Stimulated activated CD4-positive, alpha-beta T cell treated with anti-CD3 and anti-CD28 coated beads, Interleukin-2, amount 100 ng/mL, for 48 hours (primary cell): ENCODE results near the gene STAG2.

Experiments
- DNase-seq, 2 donors: peaks; one replicate each; pipeline ENCODE4 v3.0.0-alpha.2; 2020

STAG2 gene

DNA sequence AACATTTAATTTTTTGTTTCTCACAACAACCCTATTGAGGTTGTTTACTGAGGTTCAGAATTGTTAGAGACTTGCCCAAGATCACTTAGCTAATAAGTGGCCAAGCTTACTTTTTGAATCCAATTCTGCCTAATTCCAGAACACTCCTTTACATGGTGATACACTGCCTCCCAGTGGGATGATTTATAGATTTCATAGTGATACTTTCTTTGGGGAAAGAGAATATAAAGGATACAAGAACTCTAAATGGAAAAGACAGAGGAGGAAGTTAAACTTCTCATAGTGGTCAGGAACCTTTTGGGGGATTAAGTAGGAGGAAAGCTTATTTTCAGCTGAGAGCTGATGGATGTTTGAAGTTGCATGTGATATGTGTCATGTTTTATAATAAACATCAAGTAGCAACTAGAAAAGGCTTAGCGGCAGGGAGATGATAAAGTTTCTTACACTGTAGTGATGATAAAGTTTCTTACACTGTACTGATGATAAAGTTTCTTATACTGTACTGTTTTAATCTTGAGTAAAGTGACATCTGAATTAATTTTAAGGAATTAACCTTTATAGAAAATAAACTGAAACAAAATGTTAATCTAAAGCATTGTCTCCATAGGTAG is 15.3 kb downstream of the STAG2 start:
- DNase-seq = no peak

DNA sequence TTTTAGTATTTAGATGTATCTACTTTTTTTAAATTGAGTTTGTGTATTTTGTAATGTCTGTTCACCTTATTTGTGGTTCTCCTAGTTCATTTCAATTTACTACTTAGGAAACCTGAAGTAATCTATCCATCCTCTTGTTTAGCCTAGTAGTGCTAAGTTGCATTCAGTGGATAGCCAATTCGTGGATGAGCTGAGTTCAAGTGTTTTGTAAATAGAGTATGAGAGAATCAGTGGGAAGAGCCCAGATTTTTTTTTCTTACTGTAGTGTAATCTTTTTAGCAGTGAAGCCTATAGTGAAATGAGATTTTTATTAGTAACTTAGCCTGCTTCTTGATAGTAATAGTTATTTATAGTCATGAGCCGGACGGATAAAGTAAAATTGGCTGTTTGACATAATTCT is 21.7 kb downstream of the STAG2 start:
- DNase-seq = no peak

DNA sequence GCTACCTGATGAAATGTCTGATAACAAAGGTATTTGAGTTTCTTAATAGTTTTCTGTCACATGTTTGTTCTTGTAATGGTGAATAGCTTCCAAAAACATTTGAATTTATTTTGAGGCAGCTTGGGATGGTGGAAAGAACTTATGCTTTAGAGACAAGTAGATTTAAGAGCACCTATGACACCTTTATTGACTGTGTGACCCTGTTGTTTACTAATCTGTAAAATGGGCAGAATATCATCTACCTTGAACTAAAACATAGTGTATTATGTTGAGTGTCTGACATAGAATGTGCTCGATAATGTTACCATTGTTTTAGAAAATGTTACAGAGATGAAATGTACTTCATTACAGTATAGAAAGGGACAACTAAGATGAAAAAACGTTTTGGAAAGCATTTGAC is 24.9 kb downstream of the STAG2 start:
- DNase-seq = no peak

DNA sequence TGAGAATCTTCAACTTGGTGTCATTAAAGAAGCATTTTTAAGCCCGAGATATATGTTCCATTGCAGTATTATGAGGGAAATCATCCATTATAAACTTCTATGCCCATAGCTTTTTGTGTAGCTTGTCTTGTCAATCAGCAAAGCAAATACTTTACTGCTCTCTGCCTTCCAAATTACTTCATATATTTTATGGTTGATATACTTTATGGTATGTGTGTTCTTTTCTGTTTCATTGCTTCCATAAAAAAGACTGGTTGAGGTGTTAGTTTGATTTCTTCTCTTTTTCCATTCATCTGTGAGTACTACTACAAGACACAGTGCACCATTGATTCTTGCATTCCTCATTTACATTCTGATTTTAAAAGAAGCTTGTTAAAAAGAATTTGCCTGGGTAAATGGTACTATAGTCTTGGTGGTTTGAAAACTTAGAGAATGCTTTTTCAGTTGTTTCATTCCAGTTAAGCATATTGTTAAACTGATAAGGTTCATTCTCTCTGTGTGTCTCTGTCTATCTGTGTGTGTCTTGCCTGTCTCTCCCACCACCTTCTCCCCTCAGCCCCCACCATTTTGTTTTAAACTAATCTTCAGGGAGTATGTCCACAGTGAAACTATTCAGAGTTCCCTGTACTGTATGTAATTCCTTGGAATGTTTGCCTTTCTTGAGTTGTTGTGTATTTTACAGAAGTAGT is 27.1 kb downstream of the STAG2 start:
- no peak for DNase-seq

DNA sequence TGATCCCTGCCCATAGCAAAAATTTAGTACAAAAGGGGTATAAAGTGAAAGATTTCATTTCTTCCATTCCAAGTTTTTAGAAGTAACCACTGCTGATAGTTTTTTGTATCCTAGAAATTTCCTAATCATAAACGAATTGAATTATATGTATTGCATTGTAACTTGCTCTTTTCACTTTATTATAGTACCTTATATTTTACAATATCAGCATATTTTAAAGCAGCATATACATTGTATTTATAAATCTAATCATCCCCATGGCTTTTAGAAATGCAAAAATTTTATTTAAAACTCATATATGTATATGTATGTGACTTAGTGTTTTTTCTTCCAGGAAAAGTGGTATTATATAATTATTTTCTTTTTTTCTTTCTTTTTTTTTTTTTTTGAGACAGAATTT is 27.7 kb downstream of the STAG2 start:
- DNase-seq = no peak

DNA sequence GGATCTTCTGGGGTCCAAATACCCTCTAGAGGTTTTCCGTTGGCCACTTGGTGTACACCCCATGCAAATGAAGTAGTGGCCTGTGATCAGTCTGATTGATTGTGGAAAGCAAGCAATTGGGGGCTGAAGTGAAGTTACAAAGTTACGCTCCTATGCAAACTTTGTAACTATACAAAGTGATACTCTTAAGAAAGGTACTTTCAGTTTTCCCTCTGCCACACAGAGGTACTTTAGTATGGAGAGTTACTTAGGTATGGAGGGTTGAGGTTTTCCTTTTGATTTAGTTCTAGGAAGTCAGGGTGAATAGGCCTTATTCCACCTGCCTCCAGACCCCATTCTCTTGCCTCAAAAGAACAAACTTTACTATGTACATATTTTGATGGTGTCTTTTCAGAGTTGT is 28.7 kb downstream of the STAG2 start:
- DNase-seq = no peak

DNA sequence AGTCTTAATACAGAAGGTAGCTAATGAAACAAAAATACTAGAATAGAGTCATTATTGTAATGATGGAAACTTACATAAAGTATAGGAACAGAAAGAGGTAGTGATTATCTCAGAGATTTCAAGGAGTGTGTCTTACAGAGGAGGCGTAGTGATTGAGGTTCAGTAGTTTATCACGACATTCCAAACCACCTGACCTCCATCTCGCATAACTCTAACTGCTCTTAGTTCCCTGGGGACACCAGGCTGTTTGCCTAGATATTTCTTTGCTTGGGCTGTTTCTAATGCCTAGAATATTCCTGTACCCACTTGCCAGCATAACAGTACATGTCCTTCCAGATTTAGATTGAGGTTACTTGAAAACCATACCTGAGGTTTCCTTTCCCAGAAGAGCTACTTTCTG is 29.1 kb downstream of the STAG2 start:
- no peak for DNase-seq

DNA sequence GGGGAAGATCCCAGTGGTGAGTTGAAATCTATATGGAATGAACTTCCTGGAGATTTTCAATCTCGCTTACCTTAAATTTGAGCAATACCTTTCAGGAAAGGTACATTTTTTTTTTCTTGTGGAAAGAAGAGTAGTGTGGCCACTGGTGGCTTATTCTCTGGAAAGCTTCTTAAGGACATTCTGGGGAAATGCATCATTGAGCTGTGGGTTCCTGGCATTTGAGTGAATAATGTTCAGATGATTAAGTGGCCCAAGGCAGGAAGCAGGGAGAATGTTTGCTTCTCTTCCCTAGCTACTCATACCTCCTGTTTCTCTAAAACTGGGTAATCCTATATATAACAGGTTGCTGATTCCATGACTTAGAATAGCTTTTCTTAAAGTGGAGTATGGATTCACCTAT is 31.8 kb downstream of the STAG2 start:
- no peak for DNase-seq

DNA sequence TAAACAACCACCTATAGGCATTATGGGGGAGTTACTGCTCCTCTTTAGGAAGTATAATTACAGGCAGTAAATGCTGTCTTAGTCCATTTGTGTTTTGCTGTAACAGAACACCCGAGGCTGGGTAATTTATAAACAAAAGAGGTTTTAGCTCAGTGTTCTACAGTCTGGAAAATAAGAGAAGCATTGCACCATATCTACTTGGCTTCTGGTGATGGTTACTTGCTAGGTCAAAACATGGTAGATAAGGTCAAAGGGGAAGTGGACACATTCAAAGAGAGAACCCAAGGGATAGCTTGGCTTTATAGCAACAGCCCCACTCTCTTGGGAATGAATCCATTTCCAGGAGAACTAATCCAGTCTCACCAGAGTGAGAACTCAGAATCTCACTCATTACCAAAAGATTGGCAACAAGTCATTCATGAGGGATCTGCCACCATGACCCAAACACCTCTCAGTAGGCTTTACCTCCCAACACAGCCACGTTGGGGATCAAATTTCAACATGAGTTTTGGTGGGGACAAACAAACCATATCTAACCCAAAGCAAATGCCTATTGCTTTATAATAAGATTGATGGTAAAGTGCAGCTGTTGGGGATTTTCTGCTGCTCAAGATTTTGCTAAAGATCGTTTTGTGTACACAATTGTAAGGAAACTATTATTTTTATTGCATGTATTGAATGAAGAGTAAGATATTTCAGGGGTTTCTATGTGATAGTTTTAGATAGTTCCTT is 32.6 kb downstream of the STAG2 start:
- no peak for DNase-seq

DNA sequence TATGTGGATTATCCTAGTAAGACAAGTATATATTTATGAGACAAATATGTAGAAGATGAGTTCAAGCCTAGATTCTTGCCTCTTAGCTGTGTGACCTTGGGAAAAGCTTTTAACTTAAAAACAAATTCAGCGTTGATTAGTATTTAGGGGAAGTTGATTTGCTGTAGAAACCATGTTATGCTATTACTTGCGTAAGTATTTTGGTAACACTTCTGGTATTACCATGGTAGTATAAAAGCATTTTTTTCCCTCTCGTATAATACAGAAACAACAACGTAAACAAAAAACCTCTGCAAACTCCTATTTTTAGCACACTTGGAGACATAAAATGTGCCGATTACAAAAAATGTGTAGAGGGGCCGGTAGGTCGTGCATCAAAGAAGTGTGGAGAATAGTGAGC is 33.2 kb downstream of the STAG2 start:
- DNase-seq = no peak

DNA sequence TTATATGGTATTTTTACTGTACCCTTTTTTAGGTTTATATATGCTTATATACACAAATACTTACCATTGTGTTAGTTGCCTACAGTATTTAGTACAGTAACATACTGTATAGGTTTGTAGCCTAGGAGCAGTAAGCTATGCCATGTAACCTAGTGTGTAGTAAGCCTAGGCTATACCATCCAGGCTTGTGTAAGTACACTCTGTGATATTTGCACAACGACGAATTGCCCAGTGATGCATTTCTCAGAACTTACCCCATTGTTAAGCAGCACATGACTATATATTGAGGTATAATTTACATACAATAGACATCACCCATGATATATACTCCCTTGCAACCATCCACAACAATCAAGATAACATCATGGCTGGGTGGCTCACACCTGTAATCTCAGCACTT is 40.1 kb downstream of the STAG2 start:
- no peak for DNase-seq

DNA sequence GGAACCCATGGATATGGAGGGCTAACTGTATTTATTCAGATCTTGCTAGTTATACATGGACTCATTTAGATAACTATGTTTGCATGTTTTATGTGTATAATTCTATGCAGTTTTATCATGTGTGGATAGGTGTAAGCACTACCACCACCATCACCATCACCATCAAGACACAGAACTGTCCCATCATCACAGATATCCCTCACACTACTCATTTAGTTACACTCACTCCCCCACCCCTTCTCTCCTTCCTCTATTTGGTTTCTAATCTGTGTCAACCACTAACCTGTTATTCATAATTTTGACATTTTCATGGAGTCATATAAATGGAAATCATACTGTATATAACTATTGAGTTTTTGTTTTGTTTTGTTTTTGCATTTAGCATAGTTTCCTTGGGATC is 43.7 kb downstream of the STAG2 start:
- DNase-seq = no peak

DNA sequence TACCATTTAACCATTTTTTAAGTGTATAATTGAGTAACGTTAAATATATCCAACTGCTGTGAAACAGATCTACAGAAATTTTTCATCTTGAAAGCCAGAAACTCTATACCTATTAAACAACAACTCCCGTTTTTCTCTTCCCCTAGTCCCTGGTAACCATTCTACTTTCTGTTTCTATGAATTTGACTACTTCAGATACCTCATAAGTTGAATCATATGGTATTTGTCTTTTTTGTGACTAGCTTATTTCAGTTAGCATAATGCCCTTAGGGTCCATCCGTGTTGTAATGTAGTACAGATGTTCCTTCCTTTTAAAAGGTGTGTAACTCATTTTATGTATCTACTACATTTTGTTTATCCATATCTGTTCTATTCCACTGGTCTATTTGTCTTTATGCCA is 48.7 kb downstream of the STAG2 start:
- no peak for DNase-seq

DNA sequence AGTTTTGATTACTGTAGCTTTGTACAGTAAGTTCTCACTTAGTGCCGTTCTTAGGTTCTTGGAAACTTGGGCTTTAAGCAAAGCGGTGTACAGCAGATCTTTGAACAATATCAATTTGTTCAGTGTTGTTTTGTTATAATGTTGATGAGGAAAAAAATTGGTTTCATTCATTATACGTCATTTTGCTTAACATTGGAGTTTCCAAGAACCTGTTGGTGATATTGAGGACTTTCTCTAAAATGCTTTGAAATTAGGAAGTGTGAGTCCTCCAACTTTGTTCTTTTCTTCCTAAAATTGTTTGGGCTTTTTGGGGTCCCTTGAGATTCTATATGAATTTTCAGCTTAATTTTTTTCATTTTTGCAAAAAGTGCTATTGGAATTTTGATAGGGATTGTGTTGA is 49.1 kb downstream of the STAG2 start:
- DNase-seq = no peak

DNA sequence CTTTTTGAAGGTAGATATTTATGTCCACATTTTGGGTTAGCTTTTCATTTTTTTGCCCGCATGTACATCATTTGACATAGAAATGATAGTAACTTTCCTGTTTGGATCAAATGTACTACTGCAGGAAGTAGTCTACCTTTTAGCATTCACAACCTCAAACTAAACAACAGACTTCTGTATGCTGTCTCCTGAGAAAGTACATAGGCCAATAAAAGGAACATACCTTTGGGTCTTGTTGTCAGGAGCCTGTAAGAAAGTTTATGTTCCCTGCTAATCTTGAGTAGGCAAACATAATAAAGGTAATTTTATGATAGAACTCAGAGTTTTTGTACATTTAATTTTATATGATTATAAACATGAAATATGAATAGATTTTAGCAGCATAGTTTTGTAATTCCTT is 54.2 kb downstream of the STAG2 start:
- DNase-seq = no peak

DNA sequence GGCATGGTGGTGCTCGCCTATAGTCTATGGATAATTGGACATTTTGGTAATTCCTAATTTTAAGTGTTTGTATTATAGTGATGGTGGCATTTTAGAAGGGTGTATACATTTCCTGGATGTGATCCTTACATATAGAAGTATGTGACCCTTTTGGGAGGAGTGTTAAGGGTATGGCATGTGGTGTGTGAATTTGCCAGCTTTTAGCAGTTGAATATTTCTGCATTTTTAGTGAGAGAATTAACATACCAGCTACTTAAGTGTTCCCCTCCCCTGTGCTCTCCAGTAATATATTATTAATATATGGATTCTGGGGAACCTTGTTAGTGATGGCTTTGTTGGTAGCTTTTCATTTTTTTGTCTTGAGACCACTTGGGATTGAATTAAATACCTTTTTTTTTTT is 55.3 kb downstream of the STAG2 start:
- no peak for DNase-seq

DNA sequence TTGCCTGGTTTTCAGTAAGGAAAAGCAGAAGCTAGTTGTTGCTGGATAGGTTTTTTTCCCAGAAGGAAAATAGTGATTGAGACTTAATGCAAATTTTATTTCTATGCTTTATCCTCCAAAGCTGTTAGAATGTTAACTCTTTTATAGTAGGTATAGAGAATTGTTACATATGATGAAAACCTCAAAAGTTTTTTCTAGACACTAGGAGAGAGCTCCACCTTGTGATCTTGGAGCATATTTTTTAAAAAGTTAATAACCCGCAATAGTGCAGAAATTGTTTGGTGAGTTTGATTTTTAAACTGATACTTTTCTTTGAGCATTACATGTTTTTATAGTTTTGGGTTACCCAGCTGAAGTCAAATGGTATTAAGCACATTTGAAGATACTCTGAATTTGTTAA is 56.5 kb downstream of the STAG2 start:
- no peak for DNase-seq

DNA sequence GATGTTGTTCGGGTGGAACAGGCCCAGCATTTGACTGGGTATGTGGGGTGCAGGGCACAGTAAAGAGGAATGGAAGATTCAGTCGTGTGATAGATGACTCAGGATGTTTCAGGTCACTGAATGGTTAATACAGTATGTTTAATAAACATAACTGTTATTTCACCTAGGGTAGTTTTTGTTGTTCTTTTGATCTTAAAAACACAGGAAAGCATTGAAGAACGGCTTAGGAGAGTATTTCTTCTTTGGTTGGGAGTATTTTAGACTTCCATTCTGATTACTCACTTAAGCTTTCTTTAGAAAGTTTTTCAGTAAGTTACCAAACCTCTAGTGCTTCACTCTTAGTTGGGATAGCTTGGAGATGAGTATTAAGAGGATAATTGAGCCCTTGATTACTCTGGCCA is 62.3 kb downstream of the STAG2 start:
- no peak for DNase-seq

DNA sequence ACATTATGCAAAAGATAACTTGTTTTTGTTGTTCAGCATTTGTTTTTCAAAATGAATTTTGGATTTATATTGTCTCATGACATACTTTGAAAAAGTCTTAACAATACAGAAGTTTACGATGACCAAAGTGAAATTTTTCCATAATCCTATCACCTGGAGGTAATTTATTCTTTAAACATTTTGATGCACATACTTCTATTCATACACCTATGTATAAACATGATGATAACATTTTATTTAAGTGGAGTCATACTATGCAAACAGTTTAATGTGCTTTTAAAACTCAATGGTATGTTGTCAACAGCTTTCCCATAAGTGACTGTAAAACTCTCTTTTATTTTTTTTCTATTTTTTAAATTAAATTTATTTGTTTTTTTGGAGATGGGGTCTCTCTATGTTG is 65.0 kb downstream of the STAG2 start:
- DNase-seq = no peak

DNA sequence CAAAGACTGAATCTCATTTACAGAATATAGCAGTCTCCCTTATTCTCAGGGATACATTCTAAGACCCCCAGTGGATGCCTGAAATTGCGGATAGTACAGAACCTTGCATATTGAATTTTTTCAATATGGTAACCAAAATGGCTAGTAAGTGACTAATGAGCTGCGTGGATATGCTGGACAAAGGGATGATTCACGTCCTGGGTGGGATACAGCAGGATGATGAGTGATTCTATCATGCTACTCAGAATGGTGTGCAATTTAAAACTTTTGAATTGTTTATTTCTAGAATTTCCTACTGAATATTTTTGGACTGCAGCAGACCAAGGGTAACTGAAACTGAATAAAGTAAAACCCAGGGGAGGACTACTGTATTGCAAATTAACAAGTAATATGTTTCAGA is 66.7 kb downstream of the STAG2 start:
- DNase-seq = no peak

DNA sequence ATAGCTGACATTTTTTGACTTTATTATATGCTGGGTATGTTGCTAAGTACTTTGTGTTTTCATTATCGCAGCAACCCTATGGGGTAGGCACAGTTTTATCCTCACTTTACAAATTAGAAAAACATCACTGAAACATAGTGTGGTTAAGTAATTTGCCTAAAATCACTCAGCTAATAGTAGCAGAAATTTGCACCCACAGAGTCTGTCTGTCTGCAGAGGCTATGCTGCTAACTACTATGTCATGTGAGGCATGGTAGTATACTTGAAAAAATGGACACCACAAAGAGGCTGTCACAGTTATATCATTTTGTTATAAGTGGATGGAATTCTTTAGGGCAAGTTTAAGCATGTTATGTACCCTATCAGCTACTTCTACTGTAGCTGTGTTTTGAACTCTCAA is 69.0 kb downstream of the STAG2 start:
- no peak for DNase-seq

DNA sequence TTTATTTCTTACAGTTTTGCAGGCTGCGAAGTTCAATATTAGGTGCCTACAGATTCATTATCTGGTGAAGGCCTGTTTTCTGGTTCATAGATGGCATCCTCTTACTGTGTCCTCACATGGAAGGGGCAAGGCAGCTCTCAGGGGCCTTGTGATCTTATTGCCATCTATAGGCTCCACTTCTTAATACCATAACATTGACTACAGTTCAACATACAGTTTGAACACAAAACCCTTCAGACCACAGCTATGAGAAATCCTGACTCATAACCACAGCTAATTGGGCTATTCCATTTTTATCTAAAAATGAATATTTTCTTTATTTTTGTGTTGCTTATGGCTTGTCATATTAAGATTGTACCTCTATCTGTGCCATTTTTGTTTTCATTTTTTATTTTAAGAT is 72.3 kb downstream of the STAG2 start:
- no peak for DNase-seq

DNA sequence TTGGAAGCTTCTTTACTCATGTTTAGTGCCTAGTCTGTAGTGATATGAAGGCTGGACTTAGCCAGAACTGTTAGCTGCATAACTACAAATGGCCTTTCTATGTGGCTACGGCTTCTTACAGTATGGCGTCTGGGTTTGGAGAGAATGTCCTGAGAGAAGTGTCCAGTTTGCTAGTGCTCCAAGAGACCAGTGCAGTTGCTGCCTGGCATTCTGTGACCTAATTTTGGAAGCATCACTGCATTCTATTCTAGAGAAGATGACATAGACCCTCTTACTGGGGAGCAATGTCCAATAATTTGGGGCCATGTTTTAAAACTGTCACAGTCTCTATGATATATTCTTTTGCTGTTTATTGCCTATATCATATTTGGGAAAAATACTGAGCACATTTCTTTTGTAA is 74.2 kb downstream of the STAG2 start:
- no peak for DNase-seq

DNA sequence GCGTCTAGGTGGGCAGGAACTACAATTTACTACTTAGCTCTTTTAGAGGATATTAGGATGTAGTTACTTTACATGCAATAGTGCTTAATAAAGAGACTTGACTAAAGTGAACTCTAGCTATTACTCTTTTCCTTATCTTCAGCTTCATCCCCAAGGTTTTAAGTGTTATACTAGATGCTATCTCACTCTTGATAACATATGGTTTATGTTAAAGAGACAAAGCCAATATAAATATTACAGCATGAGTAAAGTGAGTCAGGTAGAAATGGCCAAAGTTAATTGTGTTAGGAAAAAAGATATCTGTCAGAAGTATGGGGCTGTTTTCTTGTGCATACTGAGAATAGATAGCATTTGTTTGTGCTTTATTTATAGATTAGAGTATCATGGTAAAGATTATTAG is 80.5 kb downstream of the STAG2 start:
- no peak for DNase-seq

DNA sequence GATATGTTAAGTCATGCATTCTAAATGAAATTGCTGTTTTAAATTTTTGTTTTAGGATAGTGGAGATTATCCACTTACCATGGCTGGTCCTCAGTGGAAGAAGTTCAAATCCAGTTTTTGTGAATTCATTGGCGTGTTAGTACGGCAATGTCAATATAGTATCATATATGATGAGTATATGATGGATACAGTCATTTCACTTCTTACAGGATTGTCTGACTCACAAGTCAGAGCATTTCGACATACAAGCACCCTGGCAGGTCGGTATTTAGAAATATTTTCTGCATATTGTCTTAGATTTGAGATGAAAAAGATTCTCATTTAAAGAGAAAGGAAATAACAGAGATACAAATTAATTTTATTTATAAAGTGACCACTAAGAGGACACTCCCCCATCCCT is 83.6 kb downstream of the STAG2 start:
- no peak for DNase-seq
